ENCODE results near the gene ZFAND6. TPM values are rescaled to one million over a fixed set of nuclear protein-coding genes. Genes with fewer than 3 reads are reported as not detected.

The ZFAND6 gene
- total RNA-seq, 1 donor from 2014 or later = 101 TPM

DNA sequence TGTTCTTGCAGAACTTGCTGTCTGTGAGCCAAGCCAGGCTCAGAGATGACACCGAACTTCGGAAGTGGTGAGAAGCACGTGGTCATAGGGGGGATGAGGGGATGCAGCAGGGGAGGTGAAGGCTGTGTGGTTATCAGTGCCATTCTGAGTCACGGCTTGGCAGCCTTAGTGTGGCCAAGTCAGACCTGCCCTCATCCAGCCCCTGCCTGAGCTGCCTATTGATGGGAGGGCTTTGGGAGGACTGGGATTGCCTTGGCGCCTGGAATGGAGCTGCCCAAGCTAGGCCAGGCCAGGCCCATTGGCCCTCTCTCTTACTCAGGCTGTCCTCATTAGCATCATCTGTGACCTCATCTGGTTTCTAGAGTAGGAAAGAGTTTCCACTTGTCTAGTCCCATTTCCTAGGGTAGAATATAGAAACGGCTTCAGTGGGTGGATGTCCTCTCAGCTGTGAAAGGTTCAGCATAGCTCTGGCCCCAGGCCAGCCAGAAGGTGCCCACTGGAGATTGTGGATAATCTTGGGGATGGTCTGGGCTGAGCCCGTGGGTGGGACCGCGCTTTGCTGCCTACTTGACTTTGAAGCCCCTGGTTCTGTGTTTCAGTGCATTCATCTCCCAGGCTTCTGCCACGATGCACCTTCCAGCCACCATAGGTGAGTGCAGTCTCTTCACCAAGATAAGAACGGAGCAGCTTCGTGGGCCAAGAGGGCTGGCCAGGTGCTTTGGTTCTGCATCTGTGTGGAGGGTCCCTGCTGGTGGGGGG, 100.5 kb downstream of the ZFAND6 start:
- Mint-ChIP-seq H3K4me3 (no peak overlapping the region), H3K36me3 (ENCODE audit: low read depth) (no peaks in the 10 kb centered on the region), H3K4me1 (peaks cover 30% of the 10 kb centered on the region), H3K9me3 (peaks cover 2% of the 10 kb centered on the region), H3K27ac (no peak overlapping the region), H3K27me3 (no peaks in the 10 kb centered on the region)
- DNase-seq = no peak
- POLR2A ChIA-PET = interaction anchor here (0.9 kb wide), 1 partner anchor 8 kb away, joined by 5 read pairs; no protein-coding TSS in a partner anchor
- ATAC-seq (ENCODE audit: low read depth) = no peak
- TF ChIP-seq, protein P1, sequence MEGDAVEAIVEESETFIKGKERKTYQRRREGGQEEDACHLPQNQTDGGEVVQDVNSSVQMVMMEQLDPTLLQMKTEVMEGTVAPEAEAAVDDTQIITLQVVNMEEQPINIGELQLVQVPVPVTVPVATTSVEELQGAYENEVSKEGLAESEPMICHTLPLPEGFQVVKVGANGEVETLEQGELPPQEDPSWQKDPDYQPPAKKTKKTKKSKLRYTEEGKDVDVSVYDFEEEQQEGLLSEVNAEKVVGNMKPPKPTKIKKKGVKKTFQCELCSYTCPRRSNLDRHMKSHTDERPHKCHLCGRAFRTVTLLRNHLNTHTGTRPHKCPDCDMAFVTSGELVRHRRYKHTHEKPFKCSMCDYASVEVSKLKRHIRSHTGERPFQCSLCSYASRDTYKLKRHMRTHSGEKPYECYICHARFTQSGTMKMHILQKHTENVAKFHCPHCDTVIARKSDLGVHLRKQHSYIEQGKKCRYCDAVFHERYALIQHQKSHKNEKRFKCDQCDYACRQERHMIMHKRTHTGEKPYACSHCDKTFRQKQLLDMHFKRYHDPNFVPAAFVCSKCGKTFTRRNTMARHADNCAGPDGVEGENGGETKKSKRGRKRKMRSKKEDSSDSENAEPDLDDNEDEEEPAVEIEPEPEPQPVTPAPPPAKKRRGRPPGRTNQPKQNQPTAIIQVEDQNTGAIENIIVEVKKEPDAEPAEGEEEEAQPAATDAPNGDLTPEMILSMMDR (IDR thresholded peaks at IDR 0.05) = no peak
- CTCF ChIA-PET = interaction anchor here (1.1 kb wide), 1 partner anchor 13 kb away, joined by 4 read pairs; no protein-coding TSS in a partner anchor
- intact Hi-C loops (cut with micrococcal nuclease) = no loop called here

- intact Hi-C loops (cut with micrococcal nuclease) = no loop called here
- Mint-ChIP-seq H3K9me3 (peaks cover 2% of the 10 kb centered on the region), H3K4me1 (peaks cover 25% of the 10 kb centered on the region), H3K27ac (no peak overlapping the region), H3K4me3 (no peak overlapping the region), H3K27me3 (no peaks in the 10 kb centered on the region), H3K36me3 (ENCODE audit: low read depth) (no peaks in the 10 kb centered on the region)
- ChIA-PET POLR2A (interaction anchor here (0.9 kb wide), 1 partner anchor 9 kb away, joined by 5 read pairs; no protein-coding TSS in a partner anchor), CTCF (interaction anchor here (1.1 kb wide), 1 partner anchor 12 kb away, joined by 4 read pairs; no protein-coding TSS in a partner anchor)
- TF ChIP-seq, protein P1 (IDR thresholded peaks at IDR 0.05) = no peak
- peak; percentile 77 for ATAC-seq (ENCODE audit: low read depth)
- DNase-seq = no peak
Measured at GRCh38 chr15:80160570-80161156, 101.2 kb downstream of the ZFAND6 start.

- no peak for ATAC-seq (ENCODE audit: low read depth)
- ChIA-PET POLR2A (no interaction called here), CTCF (interaction anchor here (1.1 kb wide), 1 partner anchor 11 kb away, joined by 4 read pairs; no protein-coding TSS in a partner anchor)
- Mint-ChIP-seq H3K27me3 (no peaks in the 10 kb centered on the region), H3K4me1 (peaks cover 24% of the 10 kb centered on the region), H3K4me3 (no peak overlapping the region), H3K36me3 (ENCODE audit: low read depth) (no peaks in the 10 kb centered on the region), H3K27ac (no peak overlapping the region), H3K9me3 (peaks cover 2% of the 10 kb centered on the region)
- TF ChIP-seq, protein P1 (IDR thresholded peaks at IDR 0.05) = no peak
- intact Hi-C loops (cut with micrococcal nuclease) = no loop called here
- DNase-seq = no peak
Measured at GRCh38 chr15:80161468-80162016, 102.1 kb downstream of the ZFAND6 start.

DNA sequence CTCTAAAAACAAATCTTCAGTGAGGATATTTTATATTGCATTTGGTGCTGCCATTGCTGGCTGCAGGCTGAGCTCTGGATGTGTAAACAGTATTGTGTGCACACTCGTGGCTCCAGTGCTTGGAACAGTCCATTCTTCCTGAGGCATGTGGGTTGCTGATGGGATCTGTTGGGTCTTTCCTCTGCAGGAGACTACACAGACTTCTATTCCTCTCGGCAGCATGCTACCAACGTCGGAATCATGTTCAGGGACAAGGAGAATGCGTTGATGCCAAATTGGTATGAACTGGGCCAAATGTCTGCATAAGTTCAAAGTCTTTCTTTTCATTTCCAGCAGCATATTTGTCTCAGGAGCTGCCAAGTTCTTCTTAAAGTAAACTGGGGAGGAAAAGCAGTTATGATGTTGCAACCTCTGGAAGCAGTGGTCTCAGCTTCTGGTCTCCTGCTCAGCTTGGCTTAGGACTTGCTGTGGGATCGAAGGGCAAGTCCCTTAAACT, 102.6 kb downstream of the ZFAND6 start:
- intact Hi-C loops (cut with micrococcal nuclease) = no loop called here
- TF ChIP-seq, protein P1 (IDR thresholded peaks at IDR 0.05) = no peak
- Mint-ChIP-seq H3K4me3 (no peak overlapping the region), H3K27ac (no peak overlapping the region), H3K9me3 (peaks cover 2% of the 10 kb centered on the region), H3K4me1 (peaks cover 24% of the 10 kb centered on the region), H3K36me3 (ENCODE audit: low read depth) (no peaks in the 10 kb centered on the region), H3K27me3 (no peaks in the 10 kb centered on the region)
- ChIA-PET POLR2A (no interaction called here), CTCF (no interaction called here)
- no peak for DNase-seq
- no peak for ATAC-seq (ENCODE audit: low read depth)

DNA sequence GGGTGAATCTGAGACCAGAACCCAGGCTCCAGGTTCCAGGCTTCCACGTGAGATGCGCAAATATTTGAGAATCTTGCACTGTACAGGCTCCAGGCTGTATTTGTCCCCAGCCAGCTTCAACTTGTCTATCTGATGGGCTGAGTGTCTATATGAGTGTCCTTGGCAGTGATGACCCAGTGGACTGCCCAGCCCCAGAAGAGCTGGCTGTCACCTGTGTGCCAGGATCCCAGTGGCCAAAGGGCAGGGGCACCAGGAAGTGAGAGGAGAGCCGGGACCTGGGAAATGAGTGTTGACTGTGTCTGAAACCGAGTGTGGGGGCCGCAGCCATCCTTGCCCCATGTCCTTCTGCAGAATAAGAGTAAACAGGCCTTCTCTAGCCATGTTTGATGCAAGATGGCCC, 103.7 kb downstream of the ZFAND6 start:
- intact Hi-C loops (cut with micrococcal nuclease) = no loop called here
- Mint-ChIP-seq H3K4me3 (no peak overlapping the region), H3K9me3 (peaks cover 2% of the 10 kb centered on the region), H3K27me3 (no peaks in the 10 kb centered on the region), H3K4me1 (peaks cover 24% of the 10 kb centered on the region), H3K27ac (no peak overlapping the region), H3K36me3 (ENCODE audit: low read depth) (no peaks in the 10 kb centered on the region)
- ATAC-seq (ENCODE audit: low read depth) (no peak), DNase-seq (no peak)
- TF ChIP-seq, protein P1 (IDR thresholded peaks at IDR 0.05) = no peak
- POLR2A ChIA-PET = no interaction called here
- CTCF ChIA-PET = no interaction called here
